Hematopoietic multipotent progenitor cell treated with erythropoietin and hydrocortisone succinate and interleukin-3 and kit ligand, for 6 days (in vitro differentiated cells): ENCODE data around the gene SPATA33.
"Not testable (repeated sequence)": the region's sequence is repeated elsewhere in the genome, so short reads cannot be mapped to it uniquely, and the experiment has no call there.

Experiments used
- DNase-seq: peaks from one replicate; pipeline ENCODE4 v3.0.0-alpha.2; 2015

Gene SPATA33

DNA sequence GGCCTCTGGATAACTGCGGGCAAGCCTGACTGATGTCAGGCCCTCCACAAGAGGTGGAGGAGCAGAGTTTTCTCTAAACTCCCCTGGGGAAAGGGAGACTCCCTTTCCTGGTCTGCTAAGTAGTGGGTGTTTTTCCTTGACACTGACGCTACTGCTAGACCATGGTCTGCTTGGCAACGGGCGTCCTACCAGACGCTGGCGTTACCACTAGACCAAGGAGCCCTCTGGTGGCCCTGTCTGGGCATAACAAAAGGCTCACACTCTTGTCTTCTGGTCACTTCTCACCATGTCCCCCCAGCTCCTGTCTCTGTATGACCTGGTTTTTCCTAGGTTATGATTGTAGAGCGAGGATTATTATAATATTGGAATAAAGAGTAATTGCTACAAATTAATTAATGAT is 9.4 kb downstream of the SPATA33 start:
- peak; percentile 58 for DNase-seq

- DNase-seq = no peak
Measured at GRCh38 chr16:89667633-89668032, 10.0 kb downstream of the SPATA33 start.

DNA sequence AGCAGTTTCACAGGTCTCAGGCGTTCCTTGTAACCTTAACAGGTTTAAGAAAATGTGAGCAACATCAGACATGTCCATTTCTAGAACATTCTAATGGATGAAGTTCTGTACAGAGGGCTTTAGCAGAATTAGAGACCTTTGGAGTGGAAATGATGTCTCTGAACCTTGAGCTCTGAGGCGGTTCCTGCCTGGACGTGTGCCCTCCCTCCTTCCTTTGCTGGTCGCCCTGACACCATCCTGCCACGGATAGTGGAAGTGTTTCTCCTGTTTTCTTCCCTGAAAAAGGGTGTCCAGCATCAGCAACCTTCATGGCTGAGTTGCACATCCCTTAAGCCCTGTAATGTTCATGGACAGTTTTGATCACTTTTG is 11.1 kb downstream of the SPATA33 start:
- DNase-seq = no peak

DNA sequence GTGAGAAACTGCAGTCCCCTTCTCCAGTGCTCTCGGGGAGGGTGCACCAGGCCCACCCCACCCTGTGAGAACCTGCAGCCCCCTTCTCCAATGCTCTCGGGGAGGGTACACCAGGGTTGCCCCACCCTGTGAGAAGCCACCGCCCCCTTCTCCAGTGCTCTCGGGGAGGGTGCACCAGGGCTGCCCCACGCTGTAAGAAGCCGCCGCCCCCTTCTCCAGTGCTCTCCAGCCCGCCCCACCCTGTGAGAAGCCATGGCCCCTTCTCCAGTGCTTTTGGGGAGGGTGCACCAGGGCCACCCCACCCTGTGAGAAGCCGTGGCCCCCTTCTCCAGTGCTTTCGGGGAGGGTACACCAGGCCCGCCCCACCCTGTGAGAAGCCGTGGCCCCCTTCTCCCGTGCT is 12.1 kb downstream of the SPATA33 start:
- DNase-seq = peak; percentile 16

DNA sequence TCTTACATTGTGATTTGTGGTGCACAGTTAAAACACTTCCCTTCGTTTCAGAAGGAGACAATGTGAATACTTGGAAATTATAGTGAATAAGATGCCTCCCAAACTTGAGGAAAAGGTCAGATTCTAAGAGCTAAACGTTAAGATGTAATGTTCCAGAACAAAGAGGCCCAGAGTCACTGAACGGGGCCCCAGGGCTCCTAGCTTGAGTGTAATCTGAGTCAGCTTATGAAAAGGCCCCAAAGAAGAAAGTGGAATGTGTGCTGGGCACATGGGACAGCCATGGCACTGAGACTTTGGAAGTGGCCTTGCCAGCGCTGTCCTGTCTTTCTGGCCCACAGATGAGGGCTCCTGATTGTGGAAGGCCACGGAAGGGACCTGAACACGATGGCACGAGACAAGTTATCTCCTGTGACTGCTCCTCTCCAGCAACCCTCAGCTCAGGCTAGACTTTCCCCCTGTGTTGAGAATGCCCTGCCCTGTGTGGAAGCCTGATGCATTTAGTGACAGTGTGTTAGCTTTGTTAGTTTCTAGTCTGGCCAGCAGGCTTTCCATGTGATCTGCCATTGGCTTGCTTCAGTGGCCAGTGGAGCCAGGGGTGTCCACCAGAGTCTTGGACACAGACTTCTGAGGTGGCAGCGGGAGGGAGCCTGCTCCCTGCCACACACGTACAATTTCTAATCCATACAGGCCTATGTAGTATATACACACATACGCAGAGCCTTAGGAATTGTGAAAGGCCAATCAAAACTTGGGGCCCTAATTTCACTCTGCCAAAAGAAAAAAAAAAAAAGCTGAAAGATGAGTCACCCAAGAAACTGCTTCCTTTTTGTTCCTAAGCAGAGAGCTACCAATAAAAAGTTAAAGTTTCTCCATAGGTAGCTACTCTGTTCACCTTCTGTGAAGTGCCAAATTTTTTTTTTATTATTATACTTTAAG is 13.1 kb downstream of the SPATA33 start:
- DNase-seq = no peak

DNA sequence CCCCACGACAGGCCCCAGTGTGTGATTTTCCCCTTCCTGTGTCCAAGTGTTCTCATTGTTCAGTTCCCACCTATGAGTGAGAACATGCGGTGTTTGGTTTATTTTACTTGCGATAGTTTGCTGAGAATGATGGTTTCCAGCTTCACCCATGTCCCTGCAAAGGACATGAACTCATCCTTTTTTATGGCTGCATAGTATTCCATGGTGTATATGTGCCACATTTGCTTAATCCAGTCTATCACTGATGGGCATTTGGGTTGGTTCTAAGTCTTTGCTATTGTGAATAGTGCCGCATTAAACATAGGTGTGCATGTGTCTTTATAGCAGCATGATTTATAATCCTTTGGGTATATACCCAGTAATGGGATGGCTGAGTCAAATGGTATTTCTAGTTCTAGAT is 13.9 kb downstream of the SPATA33 start:
- not testable (repeated sequence) for DNase-seq

GRCh38 chr16:89672177-89672941 is 14.7 kb downstream of the SPATA33 start:
- no peak for DNase-seq

DNA sequence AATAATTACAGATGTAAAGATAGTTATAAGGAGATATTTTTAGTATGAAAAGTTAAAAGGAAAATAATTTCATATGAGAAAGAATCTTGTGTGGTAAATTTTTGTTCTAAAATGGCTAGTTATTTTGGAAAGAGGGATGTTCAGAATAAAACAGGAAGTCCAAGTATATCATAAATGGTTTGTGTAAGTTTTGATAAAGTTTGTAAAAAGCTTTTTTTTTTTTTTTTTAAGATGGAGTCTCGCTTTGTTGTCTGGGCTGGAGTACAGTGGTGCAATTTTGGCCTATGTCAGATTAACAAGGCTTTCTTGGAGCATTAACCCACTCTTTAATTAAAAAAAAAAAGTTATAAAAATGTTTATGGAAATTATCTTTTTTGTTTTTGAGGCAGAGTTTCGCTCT is 20.6 kb downstream of the SPATA33 start:
- DNase-seq = no peak

- no peak for DNase-seq
Measured at GRCh38 chr16:89685916-89686315, 28.3 kb downstream of the SPATA33 start.

DNA sequence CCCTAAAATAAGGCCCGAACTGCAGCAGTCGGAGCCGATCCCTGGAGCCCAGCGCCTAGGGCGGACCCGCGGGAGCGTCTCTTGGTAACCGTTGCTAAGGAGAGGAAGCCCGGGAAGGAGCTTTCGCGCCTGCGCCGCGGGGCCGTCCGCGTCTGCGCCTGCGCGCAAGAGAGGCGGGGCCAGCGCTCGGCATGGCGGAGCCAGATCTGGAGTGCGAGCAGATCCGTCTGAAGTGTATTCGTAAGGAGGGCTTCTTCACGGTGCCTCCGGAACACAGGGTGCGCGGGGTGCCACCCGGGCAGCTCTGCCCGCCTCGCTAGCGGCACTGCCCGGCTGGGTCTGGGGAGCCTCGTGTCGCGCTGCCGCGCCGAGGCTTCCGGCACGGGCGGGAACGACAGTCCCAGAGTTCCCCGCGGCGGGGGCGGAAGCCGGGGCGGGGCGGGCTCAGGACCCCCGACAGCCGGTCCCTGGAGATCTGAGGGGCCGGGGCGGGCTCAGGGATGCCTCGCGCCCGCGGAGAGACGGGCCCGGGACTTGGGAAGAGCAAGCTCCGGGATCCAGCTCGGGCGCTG is 29.0 kb downstream of the SPATA33 start, which contains the start of gene CDK10:
TSS of gene CDK10 (plus strand) at position 170 of the 572 bp plus-strand sequence. CDS start at position 192, 22 bp downstream.
- peak; percentile 93 for DNase-seq

DNA sequence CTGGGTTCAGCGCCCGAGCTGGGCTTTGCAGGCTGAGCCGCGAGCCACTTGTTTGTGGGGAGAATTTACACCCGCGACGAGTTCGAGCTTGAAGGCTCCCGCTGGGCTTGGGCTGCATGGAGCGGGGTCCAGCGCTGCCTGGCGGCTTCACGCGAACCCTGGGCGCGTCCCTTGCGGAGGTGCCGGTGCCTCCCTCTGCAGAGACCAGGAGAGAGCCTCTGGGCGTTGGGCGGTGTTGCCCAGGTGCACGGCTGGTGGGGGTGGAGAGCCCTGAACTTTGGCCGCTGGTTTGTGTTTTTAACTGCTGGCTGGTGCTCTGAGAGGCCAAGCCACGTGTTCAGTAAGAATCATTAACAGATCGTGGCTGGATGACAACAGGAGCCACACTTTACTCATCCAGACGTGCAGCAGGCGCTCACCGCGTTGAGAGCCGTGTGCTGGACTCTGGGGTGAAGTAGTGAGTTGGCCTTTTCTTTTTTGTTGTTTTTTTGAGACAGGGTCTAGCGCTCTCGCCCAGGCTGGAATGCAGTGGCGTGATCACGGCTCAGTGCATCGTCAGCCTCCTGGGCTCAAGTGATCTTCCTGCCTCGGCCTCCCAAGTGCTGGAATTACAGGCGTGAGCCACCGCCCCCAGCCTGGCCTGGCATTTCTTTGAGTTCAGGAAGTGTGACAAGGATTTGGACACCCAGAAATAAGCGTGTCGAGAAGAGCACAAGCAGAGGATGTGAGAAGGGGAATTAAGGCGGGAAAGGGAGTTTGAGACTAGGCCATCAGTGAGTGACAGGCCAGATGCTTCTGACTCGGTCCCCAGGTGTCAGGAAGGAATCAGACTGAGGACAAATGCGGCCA is 29.7 kb downstream of the SPATA33 start:
- peak; percentile 57 for DNase-seq

DNA sequence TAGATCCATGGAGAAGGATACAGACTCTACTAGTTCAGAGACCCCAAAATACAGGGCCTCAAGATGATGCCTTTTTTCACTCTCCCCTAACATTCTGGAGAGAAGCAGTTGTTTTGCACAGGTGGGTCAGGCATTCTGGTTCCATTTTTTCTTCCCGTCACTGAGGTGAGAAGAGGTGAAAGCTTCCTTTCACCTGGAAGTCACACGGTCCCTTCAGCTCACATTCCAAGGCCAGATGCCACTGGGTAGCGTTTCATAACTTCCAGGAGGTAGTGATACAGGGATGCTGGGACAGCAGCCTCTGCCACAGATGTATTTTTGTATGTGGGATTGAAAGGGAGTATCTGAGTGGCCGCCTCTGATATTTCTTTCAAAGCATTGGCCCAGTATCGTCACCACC is 30.8 kb downstream of the SPATA33 start:
- DNase-seq = no peak

GRCh38 chr16:89689142-89689541 is 31.5 kb downstream of the SPATA33 start:
- DNase-seq = no peak

DNA sequence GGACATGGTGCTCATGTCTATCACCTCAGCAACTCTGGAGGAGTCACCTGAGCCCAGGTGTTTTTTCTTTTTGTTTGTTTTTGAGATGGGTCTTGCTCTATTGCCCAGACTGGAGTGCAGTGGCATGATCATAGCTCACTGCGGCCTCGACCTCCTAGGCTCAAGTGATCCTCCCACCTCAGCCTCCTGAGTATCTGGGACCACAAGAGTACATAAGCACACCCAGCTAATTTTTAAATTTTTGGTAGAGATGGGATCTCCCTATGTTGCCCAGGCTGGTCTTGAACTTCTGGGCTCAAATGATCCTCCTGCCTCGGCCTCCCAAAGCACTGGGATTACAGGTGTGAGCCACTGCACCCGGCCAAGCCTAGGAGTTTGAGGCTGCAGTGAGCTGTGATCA is 32.0 kb downstream of the SPATA33 start:
- DNase-seq = not testable (repeated sequence)

DNA sequence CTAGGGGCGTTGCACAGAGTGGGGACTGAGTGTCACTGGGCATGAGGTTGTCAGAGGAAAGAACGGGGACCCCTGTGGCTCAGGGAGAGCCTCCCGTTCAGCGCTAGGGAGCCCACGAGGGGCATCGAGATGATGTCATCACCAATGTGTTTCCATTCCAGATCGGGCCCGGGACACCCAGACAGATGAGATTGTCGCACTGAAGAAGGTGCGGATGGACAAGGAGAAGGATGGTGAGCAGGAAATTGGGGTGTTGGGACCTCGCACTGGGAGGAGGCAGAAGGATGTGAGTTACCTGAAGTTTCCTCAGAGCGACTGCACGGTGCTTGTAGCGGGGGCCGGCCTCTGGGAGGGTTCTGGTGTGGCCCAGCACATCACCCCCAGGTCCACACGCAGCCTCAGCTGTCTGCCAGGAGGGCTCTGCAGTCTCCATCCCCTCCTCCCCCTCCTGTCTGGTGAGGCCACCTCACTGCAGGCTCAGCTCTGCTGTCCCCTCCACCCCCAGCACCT is 32.8 kb downstream of the SPATA33 start:
- DNase-seq = no peak

GRCh38 chr16:89691231-89691985 is 33.8 kb downstream of the SPATA33 start:
- DNase-seq = no peak

- DNase-seq = no peak
Measured at GRCh38 chr16:89691986-89692569, 34.4 kb downstream of the SPATA33 start.

DNA sequence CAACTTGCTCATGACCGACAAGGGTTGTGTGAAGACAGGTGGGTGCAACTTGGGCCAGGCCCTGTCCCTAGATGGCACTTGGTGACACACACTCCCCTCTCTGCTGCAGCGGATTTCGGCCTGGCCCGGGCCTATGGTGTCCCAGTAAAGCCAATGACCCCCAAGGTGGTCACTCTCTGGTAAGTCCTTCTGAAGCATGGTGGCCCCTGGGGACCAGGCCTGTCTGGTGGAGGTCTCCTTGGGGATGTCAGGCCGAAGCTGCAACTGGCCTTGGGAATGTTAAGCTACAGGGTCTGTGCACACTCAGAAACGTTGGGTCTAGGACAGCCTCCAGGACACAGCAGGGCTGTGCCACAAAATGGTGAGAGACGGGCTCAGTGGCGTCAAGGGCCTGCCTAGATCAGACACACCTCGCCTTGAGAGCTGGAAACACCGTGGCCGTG is 35.7 kb downstream of the SPATA33 start:
- DNase-seq = no peak

- peak; percentile 76 for DNase-seq
Measured at GRCh38 chr16:89693931-89694783, 36.5 kb downstream of the SPATA33 start.

- DNase-seq = not testable (repeated sequence)
Measured at GRCh38 chr16:89694784-89695085, 37.1 kb downstream of the SPATA33 start.
